Measurements from ENCODE around the gene C1QTNF8. TPM values are rescaled to one million over a fixed set of nuclear protein-coding genes. Genes with fewer than 3 reads are reported as not detected.

Gene C1QTNF8
- polyA plus RNA-seq, 1 donor (not counting 4 experiments of a cell fraction or from before 2014, with no cell fraction given) = not detected

- Histone ChIP-seq H3K4me1 (ENCODE audit: control insufficient read depth, extremely low read depth, insufficient read depth, low read length) (no peaks in the 10 kb centered on the region), H3K9me3 (ENCODE audit: control insufficient read depth, low read depth, low read length) (no peaks in the 10 kb centered on the region), H3K9ac (ENCODE audit: control insufficient read depth, extremely low read depth, insufficient read depth, low read length) (no peak overlapping the region), H3K79me2 (ENCODE audit: control insufficient read depth, insufficient read depth, low read length) (no peaks in the 10 kb centered on the region), H3K36me3 (ENCODE audit: control insufficient read depth in 2 of 2, extremely low read depth in 1 of 2, insufficient read depth in 2 of 2, low read length in 2 of 2) (no peaks in the 10 kb centered on the region), H3K27ac (ENCODE audit: control insufficient read depth, insufficient read depth, low read length) (no peak overlapping the region), H3K4me2 (ENCODE audit: control insufficient read depth, extremely low read depth, insufficient read depth, low read depth, low read length) (no peak overlapping the region), H2AFZ (ENCODE audit: control insufficient read depth, low read length) (no peak overlapping the region), H3K9me1 (ENCODE audit: control insufficient read depth, extremely low read depth, insufficient read depth, low read length) (no peaks in the 10 kb centered on the region), H3K27me3 (ENCODE audit: control insufficient read depth, extremely low read depth, insufficient read depth, low read length) (no peaks in the 10 kb centered on the region), H4K20me1 (ENCODE audit: control insufficient read depth, extremely low read depth, insufficient read depth, low read length) (no peaks in the 10 kb centered on the region), H3K4me3 (ENCODE audit: control insufficient read depth in 2 of 3, extremely low read depth in 1 of 3, insufficient read depth in 2 of 3, low read depth in 1 of 3, low read length in 3 of 3) (no peak overlapping the region)
- TF ChIP-seq CTCF (optimal IDR thresholded peaks at IDR 0.05 in 1 of 3, IDR thresholded peaks at IDR 0.05 in 1 of 3, conservative IDR thresholded peaks at IDR 0.05 in 1 of 3; ENCODE audit: extremely low read depth in 1 of 3, insufficient read depth in 2 of 3, low read length in 3 of 3) (no peak), EZH2 (IDR thresholded peaks at IDR 0.05; ENCODE audit: low read length) (no peak)
- DNase-seq (ENCODE audit: low read depth, low spot score) (no peak), FAIRE-seq (no peak)
- dilution Hi-C loops (cut with MboI; ENCODE audit: extremely low pct_ligation_motif_present, low sequenced_read_pairs) = no loop called here
Measured at GRCh38 chr16:1126044-1126443, 30.0 kb upstream of the C1QTNF8 start.

- TF ChIP-seq CTCF (optimal IDR thresholded peaks at IDR 0.05 in 1 of 3, IDR thresholded peaks at IDR 0.05 in 1 of 3, conservative IDR thresholded peaks at IDR 0.05 in 1 of 3; ENCODE audit: extremely low read depth in 1 of 3, insufficient read depth in 2 of 3, low read length in 3 of 3) (no peak), EZH2 (IDR thresholded peaks at IDR 0.05; ENCODE audit: low read length) (no peak)
- Histone ChIP-seq H3K9me1 (ENCODE audit: control insufficient read depth, extremely low read depth, insufficient read depth, low read length) (no peaks in the 10 kb centered on the region), H3K9me3 (ENCODE audit: control insufficient read depth, low read depth, low read length) (no peaks in the 10 kb centered on the region), H3K36me3 (ENCODE audit: control insufficient read depth in 2 of 2, extremely low read depth in 1 of 2, insufficient read depth in 2 of 2, low read length in 2 of 2) (no peaks in the 10 kb centered on the region), H3K79me2 (ENCODE audit: control insufficient read depth, insufficient read depth, low read length) (no peaks in the 10 kb centered on the region), H2AFZ (ENCODE audit: control insufficient read depth, low read length) (no peak overlapping the region), H3K4me1 (ENCODE audit: control insufficient read depth, extremely low read depth, insufficient read depth, low read length) (no peaks in the 10 kb centered on the region), H3K27me3 (ENCODE audit: control insufficient read depth, extremely low read depth, insufficient read depth, low read length) (peaks cover 5% of the 10 kb centered on the region), H4K20me1 (ENCODE audit: control insufficient read depth, extremely low read depth, insufficient read depth, low read length) (no peaks in the 10 kb centered on the region), H3K4me3 (ENCODE audit: control insufficient read depth in 2 of 3, extremely low read depth in 1 of 3, insufficient read depth in 2 of 3, low read depth in 1 of 3, low read length in 3 of 3) (no peak overlapping the region), H3K27ac (ENCODE audit: control insufficient read depth, insufficient read depth, low read length) (no peak overlapping the region), H3K4me2 (ENCODE audit: control insufficient read depth, extremely low read depth, insufficient read depth, low read depth, low read length) (no peak overlapping the region), H3K9ac (ENCODE audit: control insufficient read depth, extremely low read depth, insufficient read depth, low read length) (no peak overlapping the region)
- no peak for DNase-seq (ENCODE audit: low read depth, low spot score)
- no peak for FAIRE-seq
- dilution Hi-C loops (cut with MboI; ENCODE audit: extremely low pct_ligation_motif_present, low sequenced_read_pairs) = no loop called here
Measured at GRCh38 chr16:1125471-1125870, 29.4 kb upstream of the C1QTNF8 start.
